Chondrocyte (in vitro differentiated cells): ENCODE results near the gene ZNF438. TPM values are rescaled to one million over a fixed set of nuclear protein-coding genes. Genes with fewer than 3 reads are reported as not detected.

Experiments used
- DNase-seq: peaks from one replicate; pipeline ENCODE4 v3.0.0; 2021; ENCODE audit warnings: mixed read lengths, low spot score
- H3K27ac Mint-ChIP-seq: one replicate; pipeline ENCODE4 v1.8.0; 2021; ENCODE audit warnings: mild to moderate bottlenecking, moderate library complexity, mixed read lengths; ENCODE audit not compliant: unreplicated experiment
- H3K27me3 Mint-ChIP-seq: 2 replicates; pipeline ENCODE4 v1.8.0; 2021; ENCODE audit warnings: low read depth, mixed read lengths
- H3K36me3 Mint-ChIP-seq: 2 replicates; pipeline ENCODE4 v1.8.0; 2021; ENCODE audit warnings: low read depth, mixed read lengths
- H3K4me1 Mint-ChIP-seq: 2 replicates; pipeline ENCODE4 v1.8.0; 2021; ENCODE audit warnings: low read depth, mild to moderate bottlenecking, mixed read lengths
- H3K4me3 Mint-ChIP-seq: one replicate; pipeline ENCODE4 v1.8.0; 2021; ENCODE audit warnings: mild to moderate bottlenecking, moderate library complexity, mixed read lengths; ENCODE audit not compliant: unreplicated experiment
- H3K9me3 Mint-ChIP-seq: 2 replicates; pipeline ENCODE4 v1.8.0; 2021; ENCODE audit warnings: low read depth, mixed read lengths
- total RNA-seq: library from RNA; stranded (reverse); gene quantifications from 3 replicates; pipeline ENCODE4 v1.2.1, GENCODE V29; 2021
- TF ChIP-seq, protein P1 (sequence below): fragments of 200-600 bp; sonication (generic); IDR thresholded peaks from 2 replicates; pipeline ENCODE4 v1.5.0; 2021; ENCODE audit warnings: antibody characterized with exemption, mild to moderate bottlenecking, moderate library complexity

The ZNF438 gene
- total RNA-seq, 1 donor from 2014 or later, result 4.9 TPM

DNA sequence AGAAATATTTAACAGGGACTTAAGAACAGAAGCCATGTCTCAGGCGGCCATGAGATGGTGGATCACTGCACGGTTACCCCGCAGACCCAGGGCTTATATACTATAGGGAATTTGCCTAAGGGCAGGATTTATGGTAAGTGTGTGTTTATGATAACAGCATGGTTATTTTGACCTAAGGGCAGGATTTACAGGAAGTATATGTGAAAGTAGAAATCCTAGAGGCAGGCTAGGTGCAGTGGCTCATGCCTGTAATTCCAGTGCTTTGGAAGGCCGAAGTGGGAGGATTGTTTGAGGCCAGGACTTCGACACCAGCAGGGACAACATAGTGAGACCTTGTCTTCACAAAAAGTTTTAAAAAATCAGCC, 43.0 kb upstream of the ZNF438 start:
- H3K4me1 Mint-ChIP-seq, result peaks cover 76% of the 10 kb centered on the region
- H3K36me3 Mint-ChIP-seq, result no peaks in the 10 kb centered on the region
- H3K9me3 Mint-ChIP-seq, result peaks cover 3% of the 10 kb centered on the region
- DNase-seq, result no peak
- peak overlapping the region; percentile 83 for H3K27ac Mint-ChIP-seq
- H3K27me3 Mint-ChIP-seq, result no peaks in the 10 kb centered on the region
- no peak overlapping the region for H3K4me3 Mint-ChIP-seq
- TF ChIP-seq, protein P1, sequence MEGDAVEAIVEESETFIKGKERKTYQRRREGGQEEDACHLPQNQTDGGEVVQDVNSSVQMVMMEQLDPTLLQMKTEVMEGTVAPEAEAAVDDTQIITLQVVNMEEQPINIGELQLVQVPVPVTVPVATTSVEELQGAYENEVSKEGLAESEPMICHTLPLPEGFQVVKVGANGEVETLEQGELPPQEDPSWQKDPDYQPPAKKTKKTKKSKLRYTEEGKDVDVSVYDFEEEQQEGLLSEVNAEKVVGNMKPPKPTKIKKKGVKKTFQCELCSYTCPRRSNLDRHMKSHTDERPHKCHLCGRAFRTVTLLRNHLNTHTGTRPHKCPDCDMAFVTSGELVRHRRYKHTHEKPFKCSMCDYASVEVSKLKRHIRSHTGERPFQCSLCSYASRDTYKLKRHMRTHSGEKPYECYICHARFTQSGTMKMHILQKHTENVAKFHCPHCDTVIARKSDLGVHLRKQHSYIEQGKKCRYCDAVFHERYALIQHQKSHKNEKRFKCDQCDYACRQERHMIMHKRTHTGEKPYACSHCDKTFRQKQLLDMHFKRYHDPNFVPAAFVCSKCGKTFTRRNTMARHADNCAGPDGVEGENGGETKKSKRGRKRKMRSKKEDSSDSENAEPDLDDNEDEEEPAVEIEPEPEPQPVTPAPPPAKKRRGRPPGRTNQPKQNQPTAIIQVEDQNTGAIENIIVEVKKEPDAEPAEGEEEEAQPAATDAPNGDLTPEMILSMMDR, result no peak

DNA sequence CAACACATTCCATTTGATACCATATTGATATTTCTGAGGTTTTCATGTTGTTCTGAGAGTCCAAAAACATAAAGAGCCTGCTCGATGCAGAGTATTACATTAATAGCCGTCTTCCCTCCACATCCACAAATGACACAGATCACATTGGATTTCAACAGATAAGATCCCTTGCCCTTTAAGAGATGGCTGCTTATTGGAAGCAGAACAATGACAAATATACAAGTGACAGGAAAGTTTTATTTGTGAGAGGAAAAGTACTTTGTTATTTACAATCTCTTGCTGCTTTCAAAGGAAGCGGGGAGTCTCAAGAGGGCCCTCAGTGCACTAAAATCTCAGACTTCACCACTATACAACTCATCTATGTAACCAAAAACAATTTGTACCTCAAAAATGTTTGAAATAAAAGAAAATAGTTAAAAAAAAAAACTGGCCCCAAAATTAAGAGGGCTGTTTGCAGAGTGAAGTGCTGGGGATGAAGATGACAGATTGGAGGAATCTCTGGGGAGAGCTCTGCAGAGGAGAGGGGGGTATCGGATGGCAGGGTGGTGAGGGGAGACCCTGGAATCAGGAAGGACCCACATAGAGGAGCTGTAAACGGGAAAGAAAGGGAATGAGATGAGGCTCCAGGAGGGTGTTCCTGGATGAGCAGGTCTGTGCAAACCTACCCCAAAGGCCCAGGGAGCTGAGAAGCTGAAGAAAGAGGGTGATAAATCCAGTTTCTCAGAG, 42.5 kb upstream of the ZNF438 start:
- Mint-ChIP-seq H3K27me3 (no peaks in the 10 kb centered on the region), H3K9me3 (peaks cover 3% of the 10 kb centered on the region), H3K27ac (peak overlapping the region; percentile 83), H3K4me1 (peaks cover 81% of the 10 kb centered on the region), H3K36me3 (no peaks in the 10 kb centered on the region), H3K4me3 (no peak overlapping the region)
- TF ChIP-seq, protein P1, result no peak
- no peak for DNase-seq

DNA sequence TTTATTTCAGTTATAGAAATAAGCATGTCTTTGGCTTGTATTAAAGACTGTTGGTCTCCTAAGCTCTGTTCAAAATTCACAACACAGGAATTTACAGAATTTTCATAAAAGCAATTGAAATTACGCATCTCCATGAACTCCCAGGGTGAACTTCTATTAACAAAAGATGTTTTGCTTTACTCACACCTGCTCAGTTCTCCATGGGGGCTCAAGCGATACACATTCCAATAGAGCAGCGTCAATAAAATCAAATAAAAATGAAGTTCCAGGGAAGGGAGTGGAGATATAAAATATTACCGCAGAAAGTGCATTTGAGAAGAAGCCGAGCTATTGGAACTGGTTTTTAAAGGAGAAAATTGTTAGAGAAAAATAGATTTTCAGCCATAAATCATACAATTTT, 41.5 kb upstream of the ZNF438 start:
- Mint-ChIP-seq H3K9me3 (peaks cover 3% of the 10 kb centered on the region), H3K4me3 (no peak overlapping the region), H3K4me1 (peaks cover 84% of the 10 kb centered on the region), H3K27ac (peak overlapping the region; percentile 83), H3K36me3 (no peaks in the 10 kb centered on the region), H3K27me3 (no peaks in the 10 kb centered on the region)
- TF ChIP-seq, protein P1, result no peak
- no peak for DNase-seq

DNA sequence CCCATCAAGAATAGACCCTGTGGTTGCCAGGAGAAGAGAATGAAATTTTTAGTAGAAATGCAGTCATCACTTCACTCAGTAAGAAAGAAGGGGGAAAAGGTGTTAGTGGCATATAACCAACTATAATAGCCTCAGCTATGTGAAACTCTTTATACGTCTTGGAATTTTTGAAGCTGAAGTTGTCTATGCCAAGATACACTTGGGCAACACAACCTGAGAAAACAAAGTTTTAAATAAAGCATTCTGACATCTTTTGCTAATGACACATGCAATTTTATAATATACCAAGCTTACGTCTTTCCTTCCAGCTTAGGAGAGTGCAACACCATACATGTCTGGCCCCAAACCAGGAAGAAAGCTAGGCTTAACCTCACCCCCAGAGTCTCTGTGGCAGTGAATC, 40.8 kb upstream of the ZNF438 start:
- no peaks in the 10 kb centered on the region for H3K36me3 Mint-ChIP-seq
- H3K9me3 Mint-ChIP-seq, result peaks cover 3% of the 10 kb centered on the region
- no peak for DNase-seq
- H3K4me3 Mint-ChIP-seq, result no peak overlapping the region
- no peaks in the 10 kb centered on the region for H3K27me3 Mint-ChIP-seq
- peaks cover 80% of the 10 kb centered on the region for H3K4me1 Mint-ChIP-seq
- H3K27ac Mint-ChIP-seq, result peak overlapping the region; percentile 83
- TF ChIP-seq, protein P1, result no peak

DNA sequence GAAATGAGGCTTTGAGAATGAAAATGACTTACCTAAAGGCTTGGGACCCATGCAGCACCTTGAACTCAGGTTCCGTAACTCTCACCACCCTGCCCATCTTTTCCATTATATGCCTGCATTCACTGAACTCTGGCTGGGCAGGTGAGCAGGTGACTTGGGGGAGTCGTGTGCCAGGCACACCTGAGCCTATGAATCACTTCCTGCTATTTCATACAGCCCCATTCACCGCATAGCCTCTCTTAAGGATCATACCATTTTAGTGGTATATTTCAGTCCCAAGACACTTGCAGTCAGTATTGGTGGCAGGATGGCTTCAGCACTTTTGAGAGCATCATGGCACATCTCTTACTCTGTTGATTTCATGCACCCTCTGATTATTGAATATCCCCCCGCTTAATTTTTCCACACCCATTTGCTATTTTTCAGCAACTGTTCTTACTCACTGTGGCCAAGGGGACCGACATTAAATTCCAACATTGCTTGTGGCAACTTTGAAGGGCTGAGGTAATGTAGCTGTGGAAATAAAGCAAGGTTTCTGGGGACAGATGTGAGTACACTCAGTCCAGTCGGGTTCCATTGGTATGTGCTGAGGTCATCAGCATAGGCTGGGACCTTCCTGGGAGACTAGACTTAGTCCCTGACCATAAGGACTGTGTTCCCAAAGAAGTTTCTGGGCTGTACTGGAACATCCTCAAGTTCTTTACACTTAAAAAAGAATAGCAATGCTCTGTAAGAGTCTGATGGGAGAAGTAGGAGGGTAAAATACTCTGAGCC, 39.8 kb upstream of the ZNF438 start:
- H3K9me3 Mint-ChIP-seq, result no peaks in the 10 kb centered on the region
- DNase-seq, result no peak
- TF ChIP-seq, protein P1, result no peak
- H3K36me3 Mint-ChIP-seq, result no peaks in the 10 kb centered on the region
- H3K4me1 Mint-ChIP-seq, result peaks cover 75% of the 10 kb centered on the region
- peak overlapping the region; percentile 83 for H3K27ac Mint-ChIP-seq
- no peak overlapping the region for H3K4me3 Mint-ChIP-seq
- no peaks in the 10 kb centered on the region for H3K27me3 Mint-ChIP-seq
